HG03469 (cell line): ENCODE results near the gene SYT5.
A peak's percentile ranks its signal among the peaks of the same experiment; 100 is the strongest.
"Not testable (repeated sequence)": the region's sequence is repeated elsewhere in the genome, so short reads cannot be mapped to it uniquely, and the experiment has no call there.

Experiments
- ATAC-seq: cut with Tn5 transposase; IDR thresholded peaks from one replicate; pipeline ENCODE4 v1.9.1; 2021; ENCODE audit warnings: mild to moderate bottlenecking, moderate library complexity, moderate number of reproducible peaks; ENCODE audit not compliant: unreplicated experiment

SYT5 gene

DNA sequence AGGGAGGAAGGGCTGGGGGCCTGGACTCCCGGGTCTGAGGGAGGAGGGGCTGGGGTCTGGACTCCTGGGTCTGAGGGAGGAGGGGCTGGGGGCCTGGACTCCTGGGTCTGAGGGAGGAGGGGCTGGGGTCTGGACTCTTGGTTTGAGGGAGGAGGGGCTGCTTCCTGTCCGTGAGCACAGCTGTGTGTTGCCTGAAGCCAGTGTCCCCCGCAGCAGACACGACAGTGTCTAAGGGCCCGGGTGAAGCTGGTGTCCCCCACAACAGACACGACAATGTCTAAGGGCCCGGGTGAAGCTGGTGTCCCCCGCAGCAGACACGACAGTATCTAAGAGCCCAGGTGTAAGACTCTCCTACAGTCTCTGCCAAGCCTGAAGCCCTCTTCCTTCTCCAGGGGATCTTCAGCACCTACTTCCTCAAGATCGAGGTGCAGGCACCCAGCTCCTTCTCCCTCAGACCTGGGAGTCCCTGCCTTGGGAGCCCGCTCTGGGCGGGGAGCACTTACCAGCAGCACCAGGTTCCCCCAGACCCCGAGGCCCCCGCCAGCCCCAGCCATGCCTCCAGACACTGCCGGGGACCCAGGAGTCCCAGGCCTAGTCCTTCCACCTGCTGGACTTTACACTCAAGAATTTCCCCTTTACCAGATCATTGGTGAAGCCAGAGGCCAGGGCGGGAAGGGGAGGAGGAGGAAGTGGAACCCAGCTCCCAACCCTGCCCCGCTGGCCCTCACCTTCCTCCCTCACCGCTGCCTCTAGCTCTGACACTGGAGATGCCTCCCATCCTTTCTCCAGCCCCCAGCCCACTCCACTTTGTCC, 29.0 kb upstream of the SYT5 start, which contains the start of gene PTPRH:
TSS of gene PTPRH (minus strand) at position 622 of the 813 bp plus-strand sequence. CDS start at position 554, 68 bp downstream.
- ATAC-seq, result no peak

DNA sequence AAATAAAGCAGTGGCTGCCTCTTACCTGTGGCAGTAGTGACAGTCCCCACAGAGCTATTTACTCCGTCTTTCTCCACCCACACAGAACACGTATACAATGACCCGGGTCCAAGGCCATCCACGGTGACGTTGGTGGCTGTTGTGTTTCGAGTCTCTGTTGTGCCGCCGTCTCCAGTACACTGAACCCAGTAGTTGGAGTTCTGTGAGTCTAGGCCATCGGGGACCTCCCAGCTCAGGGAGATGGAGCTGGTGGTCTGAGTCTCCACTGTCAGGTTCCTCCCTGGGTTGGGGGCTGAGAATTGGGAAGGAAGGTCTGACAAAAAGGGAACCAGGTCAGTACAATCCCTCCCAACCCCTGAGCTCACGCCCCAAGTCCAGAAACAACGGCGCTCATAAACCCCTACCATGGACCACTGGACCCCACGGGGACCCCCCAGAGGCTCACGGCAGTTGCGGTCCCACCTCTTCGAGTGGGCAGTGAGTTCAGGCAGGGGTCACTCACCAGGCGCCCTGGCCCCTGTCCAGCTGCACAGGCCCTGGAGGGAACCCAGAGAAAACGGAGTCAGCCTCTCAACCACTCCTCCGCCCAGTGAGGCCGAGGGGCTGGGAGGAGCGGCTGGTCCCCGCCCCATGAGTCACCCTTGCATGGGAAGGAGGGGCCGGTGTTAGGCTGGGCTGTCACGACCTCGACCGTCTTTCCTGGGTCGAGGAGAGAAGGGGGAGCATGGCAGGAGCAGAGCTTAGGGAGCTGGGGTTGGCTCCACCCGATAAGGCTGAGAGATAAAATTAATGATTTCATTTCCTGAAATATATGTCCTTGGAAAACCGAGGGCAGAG, 26.8 kb upstream of the SYT5 start:
- ATAC-seq, result no peak

DNA sequence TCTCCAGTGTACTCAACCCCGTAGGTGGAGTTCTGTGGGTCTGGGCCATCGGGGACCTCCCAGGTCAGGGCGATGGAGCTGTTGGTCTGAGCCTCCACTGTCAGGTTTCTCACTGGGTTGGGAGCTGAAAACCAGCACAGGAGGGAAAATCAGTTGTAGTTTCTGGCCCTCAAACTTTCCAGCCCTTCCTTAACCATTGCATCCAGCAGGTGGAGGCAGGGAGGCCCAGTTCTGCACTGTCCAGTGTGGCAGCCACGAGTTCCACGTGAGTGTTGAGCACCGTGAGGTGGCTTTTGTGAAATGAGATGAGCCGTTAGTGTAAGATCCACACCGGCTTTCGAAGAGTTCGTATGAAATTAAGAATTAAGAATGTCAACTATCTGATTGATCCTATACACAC, 22.1 kb upstream of the SYT5 start:
- not testable (repeated sequence) for ATAC-seq

DNA sequence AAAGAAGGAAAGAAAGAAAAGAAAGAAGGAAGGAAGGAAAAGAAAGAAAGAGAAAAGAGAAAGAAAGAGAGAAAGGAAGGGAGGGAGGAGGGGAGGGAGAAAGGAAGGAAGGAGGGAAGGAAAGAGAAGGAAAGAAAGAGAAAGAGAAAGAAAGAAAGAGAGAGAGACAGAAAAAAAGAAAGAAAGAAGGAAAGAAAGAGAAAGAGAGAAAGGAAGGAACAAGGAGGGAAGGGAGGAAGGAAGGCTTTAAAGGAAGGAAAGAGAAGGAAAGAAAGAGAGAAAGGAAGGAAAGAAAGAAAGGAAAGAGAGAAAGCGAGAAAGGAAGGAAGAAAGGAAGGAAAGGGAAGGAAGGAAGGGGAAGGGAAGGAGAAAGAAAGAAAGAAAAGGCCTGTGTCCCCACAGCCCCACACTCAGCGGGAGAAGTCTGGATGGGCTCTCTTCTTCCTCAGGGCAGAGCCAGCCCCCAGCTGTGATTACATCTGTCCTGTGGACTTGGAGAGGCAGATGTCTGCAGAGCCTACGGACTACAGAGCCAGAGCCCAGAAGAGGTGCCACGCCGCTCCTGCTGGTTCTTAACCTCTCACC, 19.6 kb upstream of the SYT5 start:
- no peak for ATAC-seq

DNA sequence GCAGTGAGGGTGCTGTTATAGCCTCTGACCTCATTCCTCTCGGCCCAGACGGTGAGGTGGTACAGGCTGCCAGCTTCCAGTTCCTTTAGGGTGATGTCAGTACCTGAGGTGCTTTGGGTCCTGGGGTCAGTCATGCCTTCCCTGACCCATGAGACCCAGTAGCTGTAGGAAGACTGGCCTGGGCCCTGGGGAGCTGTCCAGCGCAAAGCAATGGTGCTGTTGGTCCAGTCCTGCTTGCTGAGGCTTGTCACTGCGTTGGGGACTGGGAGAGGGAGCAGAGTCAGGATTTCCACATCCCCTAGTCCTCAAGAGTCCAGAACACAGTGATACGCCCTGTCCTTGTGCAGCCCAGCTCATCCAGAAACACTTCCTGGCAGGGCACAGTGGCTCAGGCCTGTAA, 18.6 kb upstream of the SYT5 start:
- ATAC-seq, result no peak

DNA sequence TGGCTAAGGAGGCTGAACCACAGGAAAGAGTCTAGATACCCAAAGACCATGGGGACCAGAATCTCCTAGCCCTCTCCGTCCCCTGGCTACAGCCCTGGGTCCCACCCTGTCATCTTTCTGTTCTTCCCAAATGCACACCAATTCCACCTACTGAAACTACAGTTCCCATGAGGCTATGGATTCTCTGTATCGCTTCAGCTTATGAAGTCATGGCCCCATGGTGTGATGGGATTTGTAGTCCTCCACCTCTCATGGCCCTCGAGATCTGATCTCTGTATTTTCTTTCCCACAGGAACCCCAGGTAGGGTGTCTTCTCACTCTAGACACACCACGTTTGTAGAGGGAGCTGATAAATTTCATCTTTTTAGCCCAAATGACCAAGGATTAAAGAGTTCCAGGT, 17.4 kb upstream of the SYT5 start:
- no peak for ATAC-seq

DNA sequence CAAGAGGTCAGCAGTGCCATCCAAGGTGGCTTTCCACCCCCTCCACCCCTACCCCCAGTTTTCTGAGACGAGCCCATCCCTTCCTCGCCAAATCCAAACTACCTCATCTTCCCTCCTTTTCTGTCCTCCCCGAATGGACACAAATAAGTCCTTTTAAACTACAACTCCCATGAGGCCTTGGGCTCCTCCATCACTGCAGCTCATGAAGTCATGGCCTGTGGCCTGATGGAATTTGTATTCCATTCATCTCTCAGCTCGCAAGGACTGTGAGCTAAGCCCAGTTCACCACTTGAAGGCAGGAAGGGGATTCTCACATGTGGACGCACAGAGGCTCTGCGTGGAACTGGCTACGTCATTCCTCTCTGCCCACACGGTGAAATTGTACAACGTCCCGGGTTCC, 16.7 kb upstream of the SYT5 start:
- no peak for ATAC-seq

DNA sequence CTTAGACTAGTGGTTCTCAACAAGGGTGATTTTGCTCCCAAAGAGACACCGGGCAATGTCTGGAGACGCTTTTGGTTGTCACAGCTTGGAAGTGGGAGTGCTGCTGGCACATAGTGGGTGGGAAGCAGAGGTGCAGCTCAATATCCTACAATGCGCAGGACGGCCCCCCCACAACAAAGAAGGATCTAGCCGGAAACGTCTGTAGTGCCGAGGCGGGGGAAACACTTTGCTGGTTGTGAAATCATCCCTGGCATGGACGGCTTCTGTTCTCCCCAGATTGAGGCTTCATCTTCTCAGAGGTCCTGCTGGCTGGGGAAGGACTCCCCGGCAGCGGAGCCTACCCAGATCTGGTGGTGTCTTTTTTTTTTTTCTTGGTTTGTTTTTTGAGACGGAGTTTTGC, 13.4 kb upstream of the SYT5 start:
- no peak for ATAC-seq

DNA sequence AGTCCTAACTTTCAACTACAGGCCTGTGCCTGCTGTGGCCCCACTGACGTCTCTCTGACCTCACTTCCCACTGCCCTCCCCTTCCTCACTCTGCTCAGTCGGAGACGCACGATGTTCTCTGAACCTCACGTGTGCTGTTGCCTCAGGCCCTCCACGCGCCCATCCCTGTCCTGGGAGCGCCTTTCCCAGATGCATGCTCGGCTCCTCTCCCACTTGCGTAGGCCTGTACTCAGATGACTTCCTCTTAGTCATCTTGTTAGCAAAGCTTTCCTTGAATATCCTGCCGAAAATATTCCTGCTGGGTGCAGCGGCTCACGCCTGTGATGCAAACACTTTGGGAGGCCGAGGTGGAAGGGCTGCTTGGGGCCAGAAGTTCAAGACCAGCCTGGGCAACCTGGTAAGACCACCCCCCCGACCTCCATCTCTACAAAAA, 9.3 kb upstream of the SYT5 start:
- no peak for ATAC-seq

DNA sequence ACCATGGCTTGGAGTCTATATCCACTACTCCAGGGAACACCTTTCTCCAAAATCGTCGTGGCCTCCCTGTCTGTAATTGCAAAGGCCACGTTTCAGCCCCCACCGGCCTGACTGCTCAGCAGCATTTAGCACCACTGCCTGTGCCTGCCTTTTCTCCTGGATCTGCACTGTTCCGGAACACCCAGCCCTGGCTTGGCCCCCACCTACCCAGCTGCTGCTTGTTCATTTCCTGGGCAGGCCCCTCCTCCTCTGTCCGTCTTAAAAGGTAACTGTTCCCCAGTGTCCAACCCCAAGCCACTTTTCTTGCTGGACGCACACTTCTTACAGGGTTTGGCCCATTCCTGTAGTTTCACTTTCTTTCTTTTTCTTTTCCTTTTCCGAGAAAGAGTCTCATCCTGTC, 8.5 kb upstream of the SYT5 start:
- ATAC-seq, result no peak

DNA sequence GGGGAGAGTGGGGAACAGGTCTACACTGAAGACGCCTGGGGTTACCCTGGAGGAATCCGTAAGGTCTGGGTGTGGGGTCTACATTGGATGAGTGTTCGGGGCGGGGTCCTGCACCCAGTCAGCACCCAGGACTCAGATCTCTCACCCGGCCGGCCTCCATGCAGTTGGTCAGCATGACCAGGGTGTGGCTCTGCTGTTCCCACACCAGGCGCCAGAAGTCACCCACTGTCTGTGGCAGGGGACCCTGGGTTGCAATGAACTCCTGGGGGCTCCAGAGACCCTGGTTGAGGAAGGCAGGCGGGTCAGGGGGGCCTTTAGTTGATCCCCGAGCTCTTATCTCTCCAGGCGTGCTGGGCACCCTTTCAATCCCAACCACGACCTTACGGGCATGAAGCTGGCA, 6.0 kb upstream of the SYT5 start:
- ATAC-seq, result no peak

DNA sequence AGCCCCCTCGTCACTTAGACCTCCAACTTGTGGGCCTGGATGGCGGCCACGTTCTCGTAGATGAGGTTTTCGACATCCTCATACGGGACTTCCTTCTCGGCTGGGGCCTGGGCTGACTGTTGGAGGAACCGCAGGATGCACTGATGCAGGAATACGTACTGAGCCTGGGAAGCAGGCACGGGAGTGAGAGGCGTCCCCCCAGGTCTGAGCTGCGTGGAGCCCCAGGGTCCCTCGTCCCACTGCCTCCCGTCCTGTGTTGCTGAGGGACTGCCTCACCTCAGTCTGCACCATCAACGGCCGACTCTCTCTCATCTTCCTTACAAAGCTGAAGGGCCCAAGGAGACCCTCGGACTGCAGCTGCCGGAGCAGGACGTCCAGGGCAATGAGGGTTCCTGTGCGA, 1.7 kb upstream of the SYT5 start:
- ATAC-seq, result no peak

DNA sequence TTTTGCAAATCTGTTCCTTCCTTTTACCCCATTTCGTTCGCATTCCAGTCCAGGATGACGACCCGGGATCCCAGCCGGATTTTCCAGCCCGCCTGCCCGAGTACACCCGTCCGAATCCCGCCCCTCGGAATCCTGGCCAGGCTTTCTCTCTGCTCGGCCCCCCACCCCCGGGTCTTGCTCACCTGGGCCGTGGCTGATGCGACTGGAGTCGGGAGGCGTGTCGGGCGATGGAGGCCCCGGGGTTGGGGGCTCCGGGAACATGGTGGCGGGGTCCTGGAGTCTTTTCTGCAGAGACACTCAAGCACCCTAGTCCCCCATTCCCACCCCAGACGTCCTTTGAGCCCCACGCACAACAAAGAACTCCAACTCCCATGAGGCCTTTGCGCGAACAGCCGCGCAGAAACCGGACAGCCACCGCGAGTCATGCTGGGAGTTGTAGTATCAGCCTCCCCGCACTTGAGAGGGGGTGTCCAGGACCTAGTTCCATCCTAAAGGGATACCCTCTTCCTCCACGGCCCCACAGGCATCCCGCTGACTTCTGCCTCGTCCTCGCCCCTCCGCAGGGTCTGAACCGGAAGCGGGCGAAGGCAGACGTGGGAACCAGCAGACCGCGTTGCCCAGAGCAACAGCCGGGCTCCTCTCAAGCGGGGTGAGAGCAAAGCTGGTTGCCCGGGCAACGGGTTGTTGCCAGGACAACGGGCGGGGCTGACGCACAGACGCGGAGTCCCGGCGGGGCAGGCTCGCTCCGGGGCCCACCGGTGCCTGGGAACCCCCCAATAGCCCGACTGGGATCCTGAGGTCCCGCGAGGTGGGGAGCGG, 1.1 kb downstream of the SYT5 start:
- peak; percentile 67 for ATAC-seq

DNA sequence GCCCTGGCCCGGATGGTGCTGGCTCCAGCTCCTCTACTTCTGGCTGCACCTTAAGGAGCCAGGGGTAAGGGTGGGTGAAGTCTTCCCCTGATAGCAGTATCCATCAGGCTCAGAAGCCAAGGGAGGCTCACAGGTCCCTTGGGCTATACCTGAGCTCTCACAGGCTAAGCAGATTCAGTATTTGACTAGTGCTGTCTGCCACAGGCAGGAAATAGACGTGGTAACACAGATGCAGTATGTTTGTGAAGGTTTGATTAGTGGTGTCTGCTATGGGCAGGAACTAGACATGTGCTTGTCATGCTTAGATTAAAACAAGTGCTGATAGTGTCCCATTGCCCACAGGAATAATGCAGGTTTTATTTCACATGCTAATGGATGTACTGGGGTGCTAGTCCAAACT, 4.0 kb downstream of the SYT5 start:
- no peak for ATAC-seq

DNA sequence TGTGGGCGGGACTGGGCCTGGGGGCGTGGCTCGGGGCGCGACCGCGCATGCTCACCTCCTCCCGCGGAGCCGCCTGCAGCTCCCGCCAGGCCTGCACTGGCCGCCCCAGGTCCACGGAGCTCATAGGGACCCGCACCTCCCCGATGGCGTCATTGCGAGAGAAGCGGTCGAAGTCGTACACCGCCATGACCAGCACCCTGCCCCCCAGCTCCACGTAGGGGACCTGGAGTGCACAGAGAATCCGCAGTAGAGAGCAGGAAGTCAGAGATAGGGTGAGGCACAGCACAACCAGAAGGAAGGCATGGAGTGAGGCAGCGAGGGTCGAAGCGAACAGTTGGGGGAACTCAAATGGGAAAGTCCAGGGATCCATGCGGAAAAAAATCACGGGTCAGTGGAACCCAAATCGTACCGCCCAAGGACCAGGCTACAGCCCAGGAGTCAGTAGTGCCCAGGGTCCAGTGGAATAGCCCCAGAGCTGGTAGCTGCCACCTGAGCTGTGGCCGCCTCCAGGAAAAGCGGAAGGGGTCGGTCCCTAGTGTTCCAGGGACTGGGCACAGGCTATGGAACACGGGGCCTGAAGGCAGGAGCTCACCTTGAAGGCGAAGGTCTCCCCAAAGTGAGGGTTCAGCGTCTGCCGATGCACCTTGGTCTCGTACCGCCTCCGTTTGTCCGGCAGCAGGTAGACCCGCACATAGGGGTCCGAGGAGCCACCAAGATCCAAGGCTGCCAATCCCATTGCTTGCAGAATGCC, 4.8 kb downstream of the SYT5 start:
- ATAC-seq, result no peak

DNA sequence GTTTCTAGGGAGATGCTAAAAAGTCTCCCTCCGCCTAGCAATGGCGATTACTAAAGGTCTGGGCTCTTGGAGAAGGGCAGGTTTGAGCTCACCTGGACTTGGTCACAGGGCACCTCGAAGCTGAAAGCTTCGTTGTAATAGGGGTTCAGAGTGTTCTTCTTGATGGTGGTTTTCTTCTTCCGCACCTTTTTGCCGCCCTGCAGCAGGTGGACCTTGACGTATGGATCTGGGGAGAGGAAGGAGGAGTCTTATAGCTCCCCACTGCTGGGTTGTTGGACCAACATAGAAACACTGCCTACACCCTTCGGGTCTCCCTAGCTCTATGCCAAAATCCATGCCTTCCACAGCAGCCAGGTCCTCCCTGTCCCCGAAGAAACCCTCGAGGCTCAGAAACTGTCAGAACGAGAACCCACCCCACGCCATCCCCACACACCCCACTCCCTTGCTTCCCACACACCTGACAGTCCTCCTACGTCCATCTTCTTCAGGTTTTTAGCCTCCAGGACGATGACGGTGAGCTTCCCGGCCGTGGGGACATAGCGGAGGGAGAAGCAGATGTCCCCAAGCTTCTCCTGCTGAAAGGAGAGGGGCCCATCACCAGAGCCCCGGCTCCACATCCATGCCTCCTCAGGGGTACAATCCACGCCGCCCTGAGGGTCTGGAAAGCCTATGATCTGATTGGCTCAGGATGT, 5.5 kb downstream of the SYT5 start:
- ATAC-seq, result no peak

DNA sequence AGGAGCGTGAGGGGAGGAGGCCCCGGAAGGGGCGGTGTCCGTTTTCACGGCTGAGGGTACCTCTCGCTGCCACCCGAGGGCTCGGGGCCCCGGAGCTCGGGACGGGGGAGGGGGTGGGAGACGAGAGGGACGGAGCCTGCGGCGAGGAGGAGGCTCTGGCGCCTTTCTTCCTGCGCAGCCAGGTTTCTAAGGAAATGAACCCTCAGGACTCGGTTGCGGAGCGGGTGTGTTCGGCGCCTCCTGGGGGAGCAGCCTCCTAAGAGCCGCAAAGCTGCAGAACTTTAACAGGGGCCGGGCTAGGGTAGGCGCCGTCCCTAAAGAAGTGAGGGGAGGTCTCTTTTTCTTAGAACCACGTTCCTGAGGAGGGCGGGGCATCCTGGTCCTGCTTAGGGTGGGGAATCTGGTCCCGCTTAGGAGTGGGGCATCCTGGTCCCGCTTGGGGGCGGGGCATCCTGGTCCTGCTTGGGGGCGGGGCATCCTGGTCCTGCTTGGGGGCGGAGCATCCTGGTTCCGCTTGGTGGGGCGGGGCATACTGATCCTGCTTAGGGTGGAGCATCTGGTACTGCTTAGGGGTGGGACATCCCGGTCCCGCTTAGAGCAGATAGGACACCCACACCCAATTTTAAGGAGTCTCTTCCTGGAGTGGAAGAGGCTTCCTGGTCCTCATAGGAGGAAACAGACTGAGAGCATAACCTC, 6.2 kb downstream of the SYT5 start:
- ATAC-seq, result no peak

DNA sequence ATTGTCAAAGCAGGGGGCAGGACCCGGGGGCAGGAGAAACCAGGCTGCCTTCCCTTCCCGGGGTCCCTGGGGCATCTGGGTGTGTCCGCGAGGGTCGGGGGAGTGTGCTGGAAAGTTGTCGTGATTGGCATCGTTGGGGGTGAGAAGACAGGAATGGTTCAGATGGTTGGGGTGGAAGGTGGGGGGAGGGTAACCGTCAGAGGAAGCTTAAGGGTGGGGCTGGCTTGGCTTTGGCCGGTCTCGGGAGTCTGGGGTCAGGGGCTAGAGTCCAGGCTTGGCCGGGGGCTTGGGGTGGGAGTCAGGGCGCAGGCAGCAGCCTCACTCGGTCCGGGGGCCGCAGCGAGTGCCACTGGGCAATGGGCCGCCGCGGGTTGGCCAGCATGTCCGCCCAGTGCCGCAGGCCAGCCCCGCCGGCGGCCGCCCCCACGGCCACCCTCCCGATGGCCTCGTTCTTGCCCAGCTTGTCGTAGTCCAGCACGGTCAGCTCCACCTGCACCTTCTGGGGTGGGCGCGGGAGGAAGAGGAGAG, 6.8 kb downstream of the SYT5 start:
- no peak for ATAC-seq

DNA sequence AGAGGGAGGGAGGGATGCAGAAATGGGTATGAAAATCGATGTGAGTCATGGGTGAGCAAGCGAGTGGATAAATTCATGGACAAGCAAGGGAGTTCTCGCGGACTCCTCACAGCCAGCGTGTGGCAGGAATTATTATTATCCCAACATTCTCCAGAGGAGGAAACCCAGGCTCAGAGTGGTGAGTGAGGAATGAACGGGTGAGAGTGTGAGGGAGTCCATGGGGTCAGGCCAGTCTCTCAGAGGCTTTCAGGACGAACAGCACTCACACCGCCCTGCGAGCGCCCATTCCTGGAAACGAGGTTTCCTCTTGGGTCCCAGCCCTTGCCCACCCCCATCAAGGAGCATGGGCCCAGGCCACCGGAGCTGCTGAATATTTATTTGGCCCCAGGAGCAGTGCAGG, 7.3 kb downstream of the SYT5 start:
- no peak for ATAC-seq
